Measurements from ENCODE around the gene GPLD1.

The GPLD1 gene

GRCh38 chr6:24397631-24398030, 91.7 kb downstream of the GPLD1 start:
- DNase-seq: no peak
- Histone ChIP-seq H3K9ac (ENCODE audit: low read length) (no peak overlapping the region), H3F3A (ENCODE audit: insufficient read depth, low read length) (no peaks in the 10 kb centered on the region), H3K9me2 (replicated peaks; ENCODE audit: insufficient read depth, low read length) (no peaks in the 10 kb centered on the region), H2AFZ (ENCODE audit: low read length) (no peak overlapping the region), H3K27me3 (replicated peaks; ENCODE audit: insufficient read depth, low read length) (no peaks in the 10 kb centered on the region), H3K27ac (ENCODE audit: low read length) (no peak overlapping the region), H3K79me2 (ENCODE audit: low read length) (peaks cover under 1% of the 10 kb centered on the region; the same call in 1 of the 2 replicates), H3K4me1 (ENCODE audit: low read length) (peaks cover 3% of the 10 kb centered on the region; the same call in 1 of the 2 replicates), H4K20me1 (ENCODE audit: insufficient read depth, low read length) (no peaks in the 10 kb centered on the region), H3K4me2 (ENCODE audit: low read depth, low read length) (no peak overlapping the region), H3K4me3 (ENCODE audit: low read length) (no peak overlapping the region), H3K9me3 (replicated peaks; ENCODE audit: insufficient read depth, low read length) (no peaks in the 10 kb centered on the region), H3K36me3 (replicated peaks; ENCODE audit: insufficient read depth, low read length) (no peaks in the 10 kb centered on the region)
- no peak for TF ChIP-seq CTCF (IDR thresholded peaks at IDR 0.05; ENCODE audit: low read length)
- TF ChIP-seq EZH2 (optimal IDR thresholded peaks at IDR 0.05; ENCODE audit: low read depth, low read length): no peak
- TF ChIP-seq EZH2phosphoT487 (IDR thresholded peaks at IDR 0.05; ENCODE audit: low read length): no peak

GRCh38 chr6:24396824-24397223, 92.6 kb downstream of the GPLD1 start:
- no peak overlapping the region for H3K4me2 ChIP-seq (ENCODE audit: low read depth, low read length)
- no peak overlapping the region for H3K4me3 ChIP-seq (ENCODE audit: low read length)
- no peaks in the 10 kb centered on the region for H3K79me2 ChIP-seq (ENCODE audit: low read length)
- TF ChIP-seq EZH2 (optimal IDR thresholded peaks at IDR 0.05; ENCODE audit: low read depth, low read length): no peak
- TF ChIP-seq CTCF (IDR thresholded peaks at IDR 0.05; ENCODE audit: low read length): no peak
- TF ChIP-seq EZH2phosphoT487 (IDR thresholded peaks at IDR 0.05; ENCODE audit: low read length): no peak
- H3K9me2 ChIP-seq (replicated peaks; ENCODE audit: insufficient read depth, low read length): no peaks in the 10 kb centered on the region
- H3K9me3 ChIP-seq (replicated peaks; ENCODE audit: insufficient read depth, low read length): no peaks in the 10 kb centered on the region
- no peak overlapping the region for H2AFZ ChIP-seq (ENCODE audit: low read length)
- H3K27me3 ChIP-seq (replicated peaks; ENCODE audit: insufficient read depth, low read length): no peaks in the 10 kb centered on the region
- H4K20me1 ChIP-seq (ENCODE audit: insufficient read depth, low read length): no peaks in the 10 kb centered on the region
- no peak overlapping the region for H3K9ac ChIP-seq (ENCODE audit: low read length)
- H3K36me3 ChIP-seq (replicated peaks; ENCODE audit: insufficient read depth, low read length): no peaks in the 10 kb centered on the region
- DNase-seq: no peak
- H3K4me1 ChIP-seq (ENCODE audit: low read length): no peaks in the 10 kb centered on the region
- no peaks in the 10 kb centered on the region for H3F3A ChIP-seq (ENCODE audit: insufficient read depth, low read length)
- H3K27ac ChIP-seq (ENCODE audit: low read length): no peak overlapping the region

- Histone ChIP-seq H3K9ac (ENCODE audit: low read length) (no peak overlapping the region), H3K27ac (ENCODE audit: low read length) (no peak overlapping the region), H3K9me3 (replicated peaks; ENCODE audit: insufficient read depth, low read length) (no peaks in the 10 kb centered on the region), H3K4me2 (ENCODE audit: low read depth, low read length) (no peak overlapping the region), H3K27me3 (replicated peaks; ENCODE audit: insufficient read depth, low read length) (no peaks in the 10 kb centered on the region), H3K4me1 (ENCODE audit: low read length) (no peaks in the 10 kb centered on the region), H3K9me2 (replicated peaks; ENCODE audit: insufficient read depth, low read length) (no peaks in the 10 kb centered on the region), H3K4me3 (ENCODE audit: low read length) (no peak overlapping the region), H3K79me2 (ENCODE audit: low read length) (no peaks in the 10 kb centered on the region), H3K36me3 (replicated peaks; ENCODE audit: insufficient read depth, low read length) (no peaks in the 10 kb centered on the region), H3F3A (ENCODE audit: insufficient read depth, low read length) (no peaks in the 10 kb centered on the region), H2AFZ (ENCODE audit: low read length) (no peak overlapping the region), H4K20me1 (ENCODE audit: insufficient read depth, low read length) (no peaks in the 10 kb centered on the region)
- no peak for DNase-seq
- TF ChIP-seq CTCF (IDR thresholded peaks at IDR 0.05; ENCODE audit: low read length) (no peak), EZH2phosphoT487 (IDR thresholded peaks at IDR 0.05; ENCODE audit: low read length) (no peak), EZH2 (optimal IDR thresholded peaks at IDR 0.05; ENCODE audit: low read depth, low read length) (no peak)
Observed at GRCh38 chr6:24394780-24395437, 94.5 kb downstream of the GPLD1 start.

Measured in MM.1S (cell line).